GM19043 (cell line): ENCODE measurements around the gene RALB.

Source experiments
- ATAC-seq: cut with Tn5 transposase; IDR thresholded peaks from one replicate; pipeline ENCODE4 v1.9.1; 2021; ENCODE audit warnings: low read depth; ENCODE audit not compliant: unreplicated experiment

RALB gene, protein sequence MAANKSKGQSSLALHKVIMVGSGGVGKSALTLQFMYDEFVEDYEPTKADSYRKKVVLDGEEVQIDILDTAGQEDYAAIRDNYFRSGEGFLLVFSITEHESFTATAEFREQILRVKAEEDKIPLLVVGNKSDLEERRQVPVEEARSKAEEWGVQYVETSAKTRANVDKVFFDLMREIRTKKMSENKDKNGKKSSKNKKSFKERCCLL

GRCh38 chr2:120252225-120253020 lies at the start of gene RALB:
TSS of gene RALB (plus strand) at chr2:120252852. CDS start at chr2:120278665, 25,813 bp downstream.
- ATAC-seq: peak; percentile 93

DNA sequence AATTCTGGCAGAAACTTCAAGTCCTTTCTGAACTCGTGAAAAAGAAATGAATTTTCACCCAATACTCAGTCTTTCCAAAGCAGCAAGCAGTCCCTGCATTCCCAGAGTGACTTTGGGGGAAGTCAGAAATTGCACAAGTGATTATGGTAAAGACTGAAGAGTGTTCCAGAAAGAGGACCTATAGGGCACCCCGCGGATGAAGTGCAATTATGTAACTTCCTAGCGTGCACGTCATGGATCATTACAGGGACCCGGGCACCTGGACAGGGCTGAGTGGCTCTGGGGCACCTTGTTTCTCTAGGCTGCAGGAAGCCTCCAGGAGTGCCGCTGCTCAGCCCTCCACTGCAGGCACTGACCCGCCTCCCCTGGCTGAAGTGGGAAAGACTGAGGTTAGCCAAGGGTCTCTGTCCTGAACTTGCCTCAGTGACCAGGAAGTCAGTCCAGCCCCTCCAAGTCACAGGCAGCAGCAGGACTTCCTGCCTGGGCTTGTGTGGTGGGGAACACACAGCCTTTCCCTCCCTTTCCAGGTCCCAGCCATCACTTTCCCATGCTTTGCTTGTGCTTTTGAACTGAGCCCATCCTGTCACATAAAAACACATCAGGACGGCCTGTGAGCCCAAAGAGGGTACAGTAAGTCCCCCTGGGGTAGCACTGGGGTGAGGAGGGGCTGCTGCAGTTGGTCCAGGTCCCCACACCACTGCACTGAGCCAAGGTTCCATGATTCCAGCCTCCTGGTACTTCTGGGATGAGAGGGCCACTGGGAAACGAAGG lies 49.2 kb upstream of the RALB start:
- ATAC-seq: no peak

- no peak for ATAC-seq
Observed at GRCh38 chr2:120204022-120204405, 48.6 kb upstream of the RALB start.

DNA sequence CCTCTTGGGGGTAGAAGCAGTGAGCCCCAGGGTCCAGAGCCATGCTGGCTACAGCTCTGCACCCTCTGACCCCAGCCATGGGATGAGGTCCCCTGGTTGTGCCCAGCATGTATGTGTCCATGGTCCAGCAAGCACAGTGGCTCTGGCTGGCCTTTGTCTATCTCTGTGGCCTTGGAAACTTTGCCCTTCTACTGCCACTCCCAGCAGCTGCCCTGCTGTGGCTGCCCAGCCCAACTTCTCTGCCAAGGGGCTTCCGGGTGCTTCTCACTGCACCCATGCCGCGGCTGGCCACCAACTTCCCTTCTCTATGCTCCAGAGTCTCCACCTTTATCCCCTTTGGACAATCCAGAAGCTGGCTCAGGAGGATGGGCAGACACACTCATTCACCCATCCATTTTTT lies 48.2 kb upstream of the RALB start:
- ATAC-seq: no peak

DNA sequence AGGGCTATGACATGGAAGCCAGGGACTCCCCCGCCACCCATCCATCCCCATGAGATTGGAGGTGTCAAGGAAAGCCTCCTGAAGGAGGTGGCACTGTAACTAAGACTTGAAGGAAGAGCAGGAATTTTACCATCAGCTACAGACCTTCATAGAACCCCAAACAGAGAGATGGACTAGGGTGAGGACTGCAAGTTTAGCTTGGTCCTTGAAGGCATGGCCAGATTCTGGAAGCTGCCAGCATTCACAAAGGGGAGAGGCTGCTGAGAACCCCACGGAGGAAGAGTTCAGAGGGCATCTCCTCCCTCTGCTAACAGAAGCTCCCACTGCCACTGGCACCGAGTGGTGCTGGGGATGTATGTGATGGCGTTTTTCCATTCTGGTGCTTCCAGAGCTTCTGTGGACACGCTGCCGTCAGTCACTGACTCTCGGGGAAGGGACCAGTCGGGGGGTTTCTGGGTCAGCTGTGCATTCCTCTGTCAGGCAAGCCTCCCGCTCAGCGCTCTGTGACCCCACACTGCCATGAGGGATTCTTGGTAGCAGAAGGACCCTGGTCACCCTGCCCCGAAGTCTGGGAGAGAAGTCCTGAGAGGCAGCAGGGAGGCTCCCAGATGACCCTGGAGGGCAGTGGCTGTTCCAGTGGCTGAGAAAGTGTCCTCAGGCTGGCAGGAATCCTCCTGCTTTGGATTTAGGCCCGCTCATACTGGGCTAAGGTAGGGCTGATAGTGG lies 47.5 kb upstream of the RALB start:
- ATAC-seq: no peak

- ATAC-seq: no peak
Observed at GRCh38 chr2:120206022-120206581, 46.5 kb upstream of the RALB start.

DNA sequence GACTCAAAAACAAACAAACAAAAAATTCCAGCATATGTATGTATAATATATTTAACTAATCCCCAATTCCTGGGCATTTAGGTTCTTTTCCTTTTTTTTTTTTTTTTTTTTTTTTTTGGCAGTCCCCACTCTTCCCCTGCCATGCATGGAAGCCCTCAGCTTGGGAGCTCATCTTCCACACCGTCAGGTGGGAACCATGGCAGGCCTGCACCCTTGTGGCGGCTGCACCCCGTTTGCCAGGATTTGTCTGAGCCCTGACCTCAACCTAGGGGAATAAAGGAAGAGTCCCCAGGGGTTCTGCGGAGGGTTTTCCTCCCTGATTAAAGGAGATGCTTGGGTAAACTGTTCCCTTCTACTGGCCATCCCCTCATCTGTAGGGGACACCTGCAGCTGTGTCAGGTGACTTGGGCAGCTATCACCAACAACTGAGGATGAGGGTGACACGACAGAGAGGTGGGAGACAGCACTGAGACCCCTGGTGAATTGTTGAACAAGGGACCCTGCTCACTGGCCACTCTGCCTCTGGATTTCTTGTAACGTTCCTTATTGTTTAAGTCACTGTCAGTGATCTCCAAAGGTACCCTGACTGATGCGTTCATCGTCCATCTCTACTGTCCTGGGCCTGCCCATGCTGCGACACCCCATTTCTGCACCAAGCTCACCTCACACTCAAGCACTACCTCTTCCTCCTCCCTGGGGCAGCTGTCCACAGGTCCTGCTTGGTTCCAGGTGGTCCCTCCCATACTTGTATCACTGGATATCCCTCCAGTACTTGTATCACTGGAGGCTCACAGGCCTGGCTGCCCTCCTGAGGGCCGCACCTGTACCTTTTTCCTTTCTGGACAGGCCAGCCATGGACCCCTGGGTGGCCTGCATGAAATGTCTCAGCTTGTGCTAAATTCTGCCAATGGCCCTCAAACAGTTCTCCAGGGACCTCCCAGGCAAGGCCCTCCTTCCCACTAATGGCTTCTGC lies 44.0 kb upstream of the RALB start:
- ATAC-seq: no peak

DNA sequence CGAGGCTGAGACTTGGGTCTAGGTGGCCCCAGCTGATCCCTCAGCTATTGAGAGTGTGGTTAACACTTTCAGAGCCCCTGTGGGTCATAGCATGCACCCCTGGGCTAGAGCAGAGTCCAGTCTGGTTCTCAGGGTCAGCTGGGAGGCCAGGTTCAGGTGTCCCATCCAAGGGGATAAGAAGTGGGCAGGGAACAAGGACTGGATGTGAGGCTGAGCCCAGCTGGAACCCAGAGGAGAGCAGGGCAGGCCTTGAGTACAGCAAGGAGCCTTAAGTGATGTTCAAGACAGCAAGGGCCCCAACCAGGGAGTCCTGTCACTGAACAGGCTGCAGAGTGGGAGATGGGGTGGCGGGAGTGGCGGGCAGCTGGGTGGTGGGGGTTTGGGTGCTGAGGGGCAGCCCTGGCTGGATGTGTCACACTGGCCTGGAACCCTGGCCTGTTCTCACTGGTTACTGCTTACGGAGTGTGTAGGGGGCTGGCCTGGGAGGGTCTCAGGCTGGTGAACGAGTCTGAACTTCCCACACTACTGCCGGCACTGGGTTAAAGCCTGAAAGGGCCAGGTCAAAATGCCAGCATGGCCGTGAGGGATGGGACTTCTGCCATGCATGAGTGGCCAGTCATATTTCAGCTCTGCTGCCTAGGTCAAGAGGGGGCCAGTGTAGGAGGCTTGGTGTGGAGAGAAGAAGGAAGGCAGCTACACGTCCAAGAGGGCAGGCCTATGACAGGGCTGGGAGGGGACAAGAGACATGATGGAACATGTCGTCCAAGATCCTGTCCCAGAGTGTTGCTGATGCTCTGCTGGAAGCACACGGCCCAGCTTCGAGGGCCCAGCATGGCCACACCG lies 43.0 kb upstream of the RALB start:
- no peak for ATAC-seq

GRCh38 chr2:120210270-120210693 lies 42.4 kb upstream of the RALB start:
- no peak for ATAC-seq

DNA sequence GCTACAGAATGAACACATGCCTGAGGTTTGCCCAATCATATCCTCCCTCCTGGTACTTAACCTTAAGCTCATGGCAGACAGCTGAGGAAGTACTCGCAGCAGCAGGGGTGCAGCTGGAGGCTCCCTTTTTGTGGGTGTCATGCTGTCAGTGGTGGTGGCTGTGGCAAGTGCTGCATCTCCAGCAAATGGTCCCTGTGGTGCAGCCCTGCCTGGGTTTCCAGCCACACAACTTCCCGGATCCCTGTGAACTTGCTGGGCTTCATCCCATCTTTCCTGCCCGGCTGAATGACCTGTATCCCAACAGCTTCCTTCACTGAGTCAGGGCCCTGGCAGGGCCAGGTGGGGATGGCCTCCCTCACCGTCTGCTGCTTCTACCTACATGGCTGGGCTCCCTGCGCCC lies 34.5 kb upstream of the RALB start:
- no peak for ATAC-seq

DNA sequence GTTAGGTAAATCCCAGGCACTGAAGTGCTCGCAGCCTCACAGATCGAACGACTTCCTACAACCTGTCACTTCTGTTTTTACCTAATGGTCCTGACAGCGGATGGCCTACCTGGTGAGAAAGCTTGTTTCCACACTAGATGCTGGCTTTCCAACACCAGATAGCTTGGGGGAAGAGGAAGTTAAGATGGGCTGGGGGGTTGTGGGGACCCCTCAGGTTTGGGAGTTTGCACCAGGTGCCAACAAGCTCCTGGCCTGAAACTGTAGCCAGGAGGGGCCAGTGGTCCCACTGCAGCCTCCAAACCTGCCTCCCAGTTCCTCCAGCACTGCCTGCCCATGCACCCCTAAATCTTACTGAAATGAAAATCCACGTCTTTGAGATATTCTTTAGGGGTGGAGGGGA lies 33.4 kb upstream of the RALB start:
- ATAC-seq: no peak

GRCh38 chr2:120219766-120220165 lies 32.9 kb upstream of the RALB start:
- no peak for ATAC-seq

- ATAC-seq: no peak
Observed at GRCh38 chr2:120220756-120221155, 31.9 kb upstream of the RALB start.

DNA sequence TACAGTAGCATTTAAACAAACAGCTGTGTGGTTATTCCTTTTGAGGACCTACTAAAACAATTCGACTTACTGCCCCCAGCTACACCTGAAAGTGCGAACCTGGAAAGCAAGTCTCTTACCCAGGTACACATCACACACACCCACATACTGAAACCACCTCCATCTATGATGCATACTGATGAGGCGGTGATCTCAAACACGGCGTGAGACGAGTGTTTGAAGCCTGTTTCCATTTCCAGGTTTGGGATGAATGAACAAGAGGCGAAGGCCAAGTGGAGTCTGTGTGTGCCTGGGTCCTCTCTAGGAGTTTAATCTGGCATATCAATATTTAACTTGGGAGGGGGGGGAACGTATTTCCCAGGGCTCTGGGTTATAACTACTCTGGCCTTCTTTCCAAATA lies 31.0 kb upstream of the RALB start:
- no peak for ATAC-seq

DNA sequence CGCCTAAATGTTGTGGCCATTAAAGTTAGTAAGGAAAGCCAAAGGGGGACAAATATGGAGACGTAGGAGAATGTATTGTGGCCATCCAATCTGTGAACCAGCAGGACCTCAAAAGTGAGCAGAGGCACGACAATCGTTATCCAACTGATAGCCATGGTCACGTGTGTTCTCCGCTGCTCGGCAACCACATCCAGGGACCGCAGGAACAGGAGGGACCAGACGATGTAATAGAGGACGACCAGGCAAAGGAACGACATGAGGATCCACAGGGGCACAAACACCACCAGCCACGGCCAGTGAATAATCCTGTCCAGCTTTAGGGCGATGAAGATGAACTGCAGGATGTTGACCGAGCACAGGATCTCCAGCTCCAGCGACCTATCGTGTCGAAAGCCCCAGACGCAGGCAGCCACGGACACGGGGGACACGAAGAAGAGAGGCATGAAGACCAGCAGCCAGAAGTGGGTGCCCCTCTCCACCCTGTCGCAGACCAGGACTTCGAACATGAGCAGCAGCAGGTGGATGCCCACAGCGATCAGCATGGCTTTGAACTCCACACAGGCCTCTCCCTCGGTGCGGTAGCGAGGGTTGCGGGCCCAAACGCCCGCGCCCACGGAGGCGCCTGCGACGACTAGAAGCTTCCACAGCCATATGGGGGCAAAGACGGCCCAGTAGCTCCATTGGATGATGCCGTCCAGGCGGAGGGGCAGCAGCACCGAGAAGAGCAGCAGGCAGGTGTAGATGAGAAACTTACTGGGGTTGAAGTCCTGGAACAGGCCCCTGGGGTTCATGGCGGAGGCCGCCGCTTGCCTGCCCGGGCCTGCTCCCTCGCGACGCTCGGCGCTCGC lies 30.2 kb upstream of the RALB start:
- ATAC-seq: no peak

GRCh38 chr2:120223034-120223912 lies 29.4 kb upstream of the RALB start, which contains the start of gene TMEM185B:
TSS of gene TMEM185B (minus strand) at chr2:120223400. CDS start at chr2:120222976, 424 bp downstream.
- ATAC-seq: peak; percentile 82

GRCh38 chr2:120224256-120224655 lies 28.4 kb upstream of the RALB start:
- ATAC-seq: no peak
